HG03521 (cell line): ENCODE data around the gene CHRNA5.
"Not testable (repeated sequence)": the region's sequence is repeated elsewhere in the genome, so short reads cannot be mapped to it uniquely, and the experiment has no call there.

Experiments
- ATAC-seq: cut with Tn5 transposase; IDR thresholded peaks from one replicate; pipeline ENCODE4 v1.9.1; 2021; ENCODE audit warnings: mild to moderate bottlenecking, moderate library complexity; ENCODE audit not compliant: unreplicated experiment

Gene CHRNA5

GRCh38 chr15:78565097-78565950 lies at the start of gene CHRNA5:
TSS of gene CHRNA5 (plus strand) at chr15:78565520. CDS start at chr15:78565720, 200 bp downstream.
- ATAC-seq, result peak; percentile 77

- not testable (repeated sequence) for ATAC-seq
These were observed 45.3 kb upstream of the CHRNA5 start for GRCh38 chr15:78520035-78520434.

- ATAC-seq, result no peak
These were observed 41.1 kb upstream of the CHRNA5 start for GRCh38 chr15:78524230-78524629.

DNA sequence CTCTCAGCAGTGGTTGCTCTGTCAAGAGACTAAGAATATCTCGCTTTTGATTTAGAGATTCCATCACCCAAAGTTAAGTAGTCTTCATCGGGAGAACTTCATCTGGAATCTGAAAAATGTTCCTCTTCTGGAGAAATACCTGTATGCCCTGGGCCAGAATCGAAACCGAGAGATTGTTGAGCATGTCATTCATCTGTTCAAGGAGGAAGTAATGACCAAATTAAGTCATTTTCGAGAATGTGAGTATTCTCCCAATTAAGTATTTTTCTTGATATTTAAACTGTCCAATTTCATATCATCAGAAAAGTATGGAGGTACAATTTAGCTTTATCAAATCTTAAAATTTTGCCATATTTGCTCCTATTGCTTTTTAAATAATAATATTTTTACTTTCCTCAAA lies 38.0 kb upstream of the CHRNA5 start:
- no peak for ATAC-seq

DNA sequence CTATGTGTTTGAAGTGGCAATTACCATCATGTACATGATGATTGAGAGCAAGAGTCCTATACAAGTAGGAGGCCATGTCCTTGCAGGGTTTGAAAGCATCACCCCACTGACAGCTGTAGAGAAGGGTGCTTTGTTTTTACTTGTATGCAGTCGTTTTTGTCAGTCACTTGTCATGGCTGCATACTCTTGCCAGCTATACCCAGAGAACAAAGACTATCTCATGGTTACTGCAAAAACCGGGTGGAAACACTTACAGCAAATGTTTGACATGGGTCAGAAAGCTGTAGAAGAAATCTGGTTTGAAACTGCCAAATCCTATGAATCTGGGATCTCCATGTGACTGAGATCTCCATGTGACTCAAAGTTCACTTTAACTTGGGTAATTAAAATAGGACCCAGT lies 32.0 kb upstream of the CHRNA5 start:
- ATAC-seq, result no peak

DNA sequence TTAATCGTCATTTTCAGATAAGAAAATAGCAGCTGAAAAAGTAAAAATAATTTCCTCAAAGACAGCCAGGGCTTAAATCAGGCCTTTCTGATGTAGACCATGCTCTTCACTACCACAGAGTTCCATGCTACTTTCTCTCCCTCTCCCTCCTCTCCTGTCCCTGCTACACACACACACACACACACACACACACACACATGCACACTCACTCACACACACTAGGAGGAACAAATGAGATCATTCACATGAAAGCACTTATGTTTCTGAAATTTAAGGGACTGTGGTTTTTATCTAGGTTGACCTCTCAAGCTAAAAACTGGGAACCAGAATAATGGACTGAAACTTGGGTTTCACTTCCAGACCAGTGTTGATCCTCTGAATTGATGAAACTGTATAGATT lies 29.2 kb upstream of the CHRNA5 start:
- ATAC-seq, result no peak

DNA sequence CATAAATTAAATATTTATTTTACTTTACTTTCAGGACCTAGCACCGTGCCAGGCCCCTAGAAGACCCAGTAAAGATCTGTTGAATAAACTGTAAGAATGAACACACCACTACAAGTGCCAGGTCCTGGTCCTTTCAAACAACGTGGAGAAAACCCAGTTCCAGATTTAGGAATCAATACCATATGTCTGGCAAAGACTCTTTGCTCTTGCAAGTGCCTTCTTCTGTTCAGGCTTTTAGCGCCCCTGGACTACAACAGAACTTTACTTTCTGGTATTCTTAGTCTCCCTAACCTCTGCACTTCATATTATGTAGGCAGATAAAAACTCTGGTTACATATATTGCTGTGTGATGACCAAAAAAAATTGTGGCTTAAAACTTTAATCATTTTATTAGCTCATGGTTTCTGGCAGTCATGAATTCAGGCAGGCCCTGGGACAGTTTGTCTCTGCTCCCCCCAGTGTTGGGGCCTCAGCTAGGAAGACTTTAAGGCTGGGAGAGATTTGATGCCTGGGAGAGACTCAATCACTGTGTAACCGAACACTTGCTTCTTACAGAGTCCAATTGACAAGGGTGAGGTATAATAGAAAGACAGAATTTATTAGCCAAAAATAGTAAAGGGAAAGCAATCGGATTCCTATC lies 27.9 kb upstream of the CHRNA5 start:
- no peak for ATAC-seq

GRCh38 chr15:78538358-78538757 lies 27.0 kb upstream of the CHRNA5 start:
- no peak for ATAC-seq

GRCh38 chr15:78539464-78540140 lies 25.7 kb upstream of the CHRNA5 start:
- ATAC-seq, result not testable (repeated sequence)

GRCh38 chr15:78540141-78540870 lies 25.0 kb upstream of the CHRNA5 start, which contains the start of gene PSMA4:
TSS of gene PSMA4 (plus strand) at chr15:78540444. CDS start at chr15:78541928, 1,484 bp downstream.
- ATAC-seq, result peak; percentile 82

- ATAC-seq, result no peak
These were observed 24.2 kb upstream of the CHRNA5 start for GRCh38 chr15:78540871-78541743.

DNA sequence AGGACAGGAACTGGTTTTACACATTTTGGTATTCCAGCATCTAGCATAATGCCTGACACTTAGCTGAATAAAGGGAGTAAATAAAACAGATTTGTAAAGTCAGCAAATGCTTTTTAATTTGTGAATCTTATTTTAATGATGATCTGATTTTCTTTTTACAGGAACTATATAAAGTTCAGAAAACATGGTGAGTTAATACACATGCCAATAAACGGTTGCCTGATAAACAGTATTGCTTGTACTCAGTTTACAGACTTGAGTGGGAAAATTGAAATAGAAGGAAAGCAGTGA lies 23.6 kb upstream of the CHRNA5 start:
- ATAC-seq, result no peak

GRCh38 chr15:78542647-78543046 lies 22.7 kb upstream of the CHRNA5 start:
- ATAC-seq, result no peak

- no peak for ATAC-seq
These were observed 15.1 kb upstream of the CHRNA5 start for GRCh38 chr15:78550194-78550593.

DNA sequence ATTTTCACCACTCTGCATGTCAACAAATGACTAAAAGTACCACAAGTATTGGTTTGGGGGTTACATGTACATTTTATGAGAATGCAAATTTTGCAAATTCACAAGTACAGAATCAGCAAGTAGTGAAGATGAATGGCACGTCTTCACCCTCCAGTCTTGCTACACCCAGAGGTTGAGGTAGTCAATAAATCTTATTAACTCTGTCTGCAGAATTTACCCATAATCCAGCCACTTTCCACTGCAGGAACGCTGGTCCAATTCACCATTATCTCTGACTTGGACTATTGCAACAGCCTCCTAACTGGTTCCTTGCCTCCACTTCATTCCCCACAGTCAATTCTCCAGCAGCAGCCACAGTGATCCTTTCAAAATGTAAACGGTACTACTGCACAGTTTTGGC lies 14.5 kb upstream of the CHRNA5 start:
- no peak for ATAC-seq

DNA sequence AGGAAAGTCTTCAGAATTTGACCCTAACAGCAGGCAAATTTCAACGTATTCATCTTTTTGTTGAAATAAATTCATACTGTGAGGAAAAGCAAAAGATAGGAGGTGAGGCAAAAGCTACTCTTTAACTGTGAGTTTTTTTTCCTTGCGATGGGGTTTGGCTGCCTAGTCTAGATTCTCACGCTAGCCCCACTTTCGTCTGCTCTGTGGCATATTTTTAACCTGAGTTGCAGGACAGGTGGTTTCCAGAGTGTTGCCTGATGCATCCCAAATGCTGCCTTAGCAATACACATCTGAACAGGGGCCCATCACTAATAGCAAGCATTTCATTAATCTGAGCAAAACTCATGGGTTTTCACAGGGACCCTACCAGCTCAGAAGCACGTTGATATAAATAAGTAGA lies 13.4 kb upstream of the CHRNA5 start:
- no peak for ATAC-seq

DNA sequence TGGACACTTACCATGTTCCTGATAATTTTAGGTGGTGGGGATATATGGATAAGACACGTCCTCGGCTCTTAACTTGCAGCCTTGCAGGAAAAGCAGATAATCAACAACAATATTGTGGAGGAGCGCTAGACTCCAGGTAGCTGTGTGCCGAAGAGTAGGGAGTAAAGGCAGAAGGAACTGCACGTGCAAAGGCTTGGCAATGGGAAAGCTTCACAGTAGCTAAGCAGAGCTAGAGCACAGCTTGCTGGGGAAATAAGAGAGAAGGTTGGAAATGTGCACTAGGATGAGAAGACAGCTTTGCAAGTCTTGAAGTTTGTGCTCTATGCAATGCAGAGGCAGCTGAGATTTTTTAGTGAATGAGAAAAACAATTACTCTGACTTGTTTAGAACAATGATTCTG lies 12.7 kb upstream of the CHRNA5 start:
- no peak for ATAC-seq

DNA sequence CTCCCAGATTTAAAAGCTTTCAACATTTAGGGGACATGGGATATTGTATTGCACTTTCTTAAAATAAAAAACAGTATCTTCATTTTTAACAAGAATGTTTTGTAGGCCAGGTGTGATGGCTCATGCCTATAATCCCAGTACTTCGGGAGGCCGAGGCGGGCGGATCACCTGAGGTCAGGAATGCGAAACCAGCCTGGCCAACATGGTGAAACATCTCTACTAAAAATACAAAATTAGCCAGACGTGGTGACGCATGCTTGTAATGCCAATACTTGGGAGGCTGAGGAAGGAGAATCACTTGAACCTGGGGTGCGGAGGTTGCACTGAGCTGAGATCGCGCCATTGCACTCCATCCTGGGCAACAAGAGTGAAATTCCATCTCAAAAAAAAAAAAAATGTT lies 5.1 kb upstream of the CHRNA5 start:
- not testable (repeated sequence) for ATAC-seq

- no peak for ATAC-seq
These were observed 3.8 kb upstream of the CHRNA5 start for GRCh38 chr15:78561490-78561889.

DNA sequence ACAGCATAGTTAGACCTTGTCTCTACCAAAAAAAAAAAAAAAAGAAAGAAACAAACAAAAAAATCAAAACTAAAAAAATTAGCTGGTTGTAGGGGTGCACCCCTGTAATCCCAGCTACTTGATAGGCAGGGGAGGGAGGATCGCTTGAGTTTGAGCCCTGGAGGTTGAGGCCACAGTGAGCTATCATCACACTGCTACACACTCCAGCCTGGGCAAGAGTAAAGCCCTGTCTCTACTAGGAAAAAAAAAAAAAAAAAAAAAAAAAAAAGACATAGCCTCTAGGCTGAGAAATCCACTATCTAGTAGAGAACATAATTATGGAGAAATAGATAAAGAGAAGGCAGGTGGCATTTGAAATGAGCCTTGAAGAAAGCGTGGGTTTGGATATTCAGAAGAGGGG lies 2.2 kb upstream of the CHRNA5 start:
- ATAC-seq, result no peak
